ENCODE data around the gene ANKS1B.

The ANKS1B gene

DNA sequence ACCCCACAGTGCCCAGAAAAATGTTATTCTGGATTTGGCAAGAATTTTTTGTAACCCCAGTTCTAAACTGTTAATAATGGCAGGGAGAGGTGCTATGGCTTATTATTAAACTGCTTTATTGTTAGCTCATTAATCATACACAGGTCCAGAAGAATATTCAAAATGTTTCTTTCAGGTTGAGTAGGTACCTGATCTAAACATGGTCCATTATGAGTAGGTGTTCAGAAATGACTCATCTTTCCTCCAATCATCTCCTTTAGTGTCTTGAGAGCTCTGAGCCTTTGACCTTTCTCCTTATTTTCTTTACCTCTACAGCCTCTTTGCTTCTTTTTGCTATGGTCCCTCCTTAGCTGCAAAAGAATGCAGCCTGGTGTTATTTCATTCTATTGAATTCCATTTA, 548.2 kb downstream of the ANKS1B start:
- DNase-seq, result no peak

DNA sequence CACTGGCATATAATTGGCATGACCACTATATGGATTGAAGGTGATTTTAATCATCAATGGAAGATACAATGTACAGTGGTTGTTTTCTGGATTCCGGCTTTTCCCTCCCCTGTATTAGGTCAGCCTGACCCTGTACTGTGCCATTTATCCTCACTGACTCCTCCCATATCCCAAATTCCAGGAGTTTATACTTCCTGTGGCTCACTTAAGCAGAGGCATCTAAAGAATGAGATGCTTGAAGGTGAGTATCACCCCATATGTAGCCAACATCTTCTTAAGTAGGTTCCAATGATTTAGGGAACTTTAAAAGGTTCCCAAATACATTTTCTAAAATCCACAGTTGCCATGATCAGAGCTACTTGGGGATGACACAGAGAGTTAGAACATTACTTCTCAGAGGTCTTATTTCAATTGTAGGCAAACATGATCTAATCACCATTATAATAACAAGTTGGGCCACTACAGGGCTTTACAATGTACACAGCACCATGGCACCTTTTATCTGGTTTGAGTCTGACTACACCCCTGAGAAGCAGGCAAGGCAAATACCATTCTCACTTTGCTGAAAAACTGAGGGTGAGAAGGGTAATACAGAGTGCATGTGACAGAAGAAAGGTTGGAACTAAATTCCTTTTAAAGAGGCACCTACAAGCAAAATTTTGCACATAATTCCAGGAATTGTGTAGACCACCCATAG, 549.5 kb downstream of the ANKS1B start:
- DNase-seq, result no peak

- DNase-seq, result no peak
Measured at GRCh38 chr12:99433155-99433554, 551.6 kb downstream of the ANKS1B start.

- DNase-seq, result no peak
Measured at GRCh38 chr12:99431203-99431602, 553.5 kb downstream of the ANKS1B start.

DNA sequence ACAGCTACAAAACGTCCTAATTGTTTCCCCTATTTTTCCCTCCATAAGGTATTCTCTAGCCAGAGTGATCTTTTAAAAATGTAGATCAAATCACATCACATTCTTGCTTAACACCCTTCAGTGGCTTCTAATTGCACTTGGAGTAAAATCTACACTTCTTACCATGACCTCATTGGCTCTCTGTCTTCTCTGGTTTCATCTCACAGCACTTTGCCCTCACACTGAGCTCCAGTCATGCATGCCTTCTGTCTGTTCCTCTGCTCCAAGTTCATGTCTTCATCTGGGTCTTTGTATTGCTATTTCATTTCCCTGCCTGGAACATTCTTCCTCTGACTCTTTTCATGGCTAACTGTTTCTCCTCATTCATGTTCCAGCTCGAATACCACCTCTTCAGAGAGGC, 557.6 kb downstream of the ANKS1B start:
- no peak for DNase-seq

DNA sequence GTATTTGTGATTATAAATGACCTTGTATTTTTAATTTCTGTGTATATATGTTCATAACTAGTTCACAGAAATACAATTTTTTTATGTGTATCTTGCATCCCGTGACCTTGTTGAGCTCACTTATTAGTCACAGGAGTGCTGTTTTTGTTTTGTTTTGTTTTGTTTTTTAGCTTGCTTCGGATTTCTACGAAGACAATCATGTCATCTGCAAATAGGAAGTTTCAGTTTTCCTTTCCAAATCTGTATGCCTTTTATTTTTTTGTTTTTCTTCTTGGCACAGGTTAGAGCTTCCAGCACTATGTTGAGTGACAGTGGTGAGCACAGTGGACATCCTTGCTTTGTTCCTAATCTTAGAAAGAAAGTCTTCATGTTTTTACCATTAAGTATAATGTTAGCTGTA, 566.4 kb downstream of the ANKS1B start:
- DNase-seq, result no peak

DNA sequence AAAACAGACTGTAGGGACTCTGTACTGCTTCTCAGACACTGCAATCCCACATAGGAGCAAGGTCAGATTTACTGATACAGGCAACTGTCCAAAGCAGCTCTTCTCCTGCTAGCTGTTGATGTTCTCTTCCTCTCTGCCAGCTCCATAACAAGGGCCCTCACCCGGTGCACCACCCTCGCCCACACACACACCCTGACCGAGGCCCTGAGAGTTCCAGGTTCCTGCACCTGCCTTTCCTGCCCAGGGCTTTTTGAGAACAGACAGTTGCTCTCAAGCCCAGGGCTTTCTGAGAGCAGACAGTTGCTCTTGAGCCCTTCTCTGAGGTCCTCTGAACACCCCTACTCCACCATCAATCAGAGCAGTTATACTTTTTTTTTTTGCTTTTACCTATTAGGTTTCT, 571.0 kb downstream of the ANKS1B start:
- no peak for DNase-seq

GRCh38 chr12:99393763-99394162, 591.0 kb downstream of the ANKS1B start:
- no peak for DNase-seq

DNA sequence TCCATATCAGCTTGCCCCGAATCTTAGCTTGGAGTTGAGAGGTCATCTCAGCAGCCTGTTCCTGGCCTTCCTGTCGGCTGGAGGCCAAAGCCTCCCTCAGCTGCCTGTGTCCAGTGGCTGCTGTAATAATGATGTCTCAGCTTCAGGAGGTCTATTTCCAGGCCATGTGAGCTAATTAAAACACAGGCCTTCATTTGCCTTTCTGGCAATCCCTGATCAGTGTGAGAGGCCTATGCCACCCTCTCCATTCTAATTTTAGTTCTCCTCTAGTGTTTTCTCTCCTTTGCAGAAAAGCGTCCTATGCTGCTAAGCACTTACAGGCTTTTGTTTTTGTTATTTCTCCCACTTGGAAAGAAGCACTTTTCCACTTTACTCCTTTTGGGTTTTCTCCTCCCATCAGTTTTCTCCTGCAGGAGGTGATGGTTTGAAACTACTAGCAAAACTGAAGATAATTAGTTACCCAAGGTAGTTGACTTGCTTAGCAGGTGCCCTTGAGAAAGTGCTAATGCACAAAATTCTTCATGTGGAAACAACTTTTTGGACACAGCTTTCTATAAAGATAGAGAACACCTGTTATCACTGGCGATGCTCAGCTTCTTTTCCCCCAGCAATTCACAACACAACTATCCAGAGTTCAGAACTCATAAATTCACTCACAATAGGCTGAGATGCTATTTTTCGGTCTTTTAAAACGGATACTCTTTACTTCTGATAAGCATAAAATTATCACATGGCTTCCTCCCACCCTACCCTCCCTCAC, 592.5 kb downstream of the ANKS1B start:
- DNase-seq, result no peak

GRCh38 chr12:99390707-99391106, 594.0 kb downstream of the ANKS1B start:
- no peak for DNase-seq

DNA sequence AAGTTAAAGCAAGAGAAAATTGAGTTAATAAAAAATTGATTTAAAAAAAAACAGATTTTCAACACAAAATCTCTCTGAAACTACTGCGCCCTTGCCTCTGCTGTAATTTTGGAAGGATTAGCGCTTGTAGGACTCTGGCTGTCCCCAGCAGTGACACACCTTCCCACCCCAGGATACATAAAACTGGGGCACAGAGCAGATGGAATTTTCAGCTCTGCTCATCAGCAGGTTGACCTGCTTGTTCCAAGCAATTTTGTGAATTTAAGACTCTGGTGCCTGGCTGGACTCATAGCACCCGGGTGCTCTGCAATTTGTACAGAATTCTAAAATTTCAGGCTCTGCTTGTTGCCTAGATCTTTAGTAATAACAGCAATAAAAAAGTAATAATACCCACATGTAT, 595.0 kb downstream of the ANKS1B start:
- no peak for DNase-seq

- no peak for DNase-seq
Measured at GRCh38 chr12:99388671-99389195, 596.0 kb downstream of the ANKS1B start.

GRCh38 chr12:99387661-99388060, 597.1 kb downstream of the ANKS1B start:
- DNase-seq, result no peak

DNA sequence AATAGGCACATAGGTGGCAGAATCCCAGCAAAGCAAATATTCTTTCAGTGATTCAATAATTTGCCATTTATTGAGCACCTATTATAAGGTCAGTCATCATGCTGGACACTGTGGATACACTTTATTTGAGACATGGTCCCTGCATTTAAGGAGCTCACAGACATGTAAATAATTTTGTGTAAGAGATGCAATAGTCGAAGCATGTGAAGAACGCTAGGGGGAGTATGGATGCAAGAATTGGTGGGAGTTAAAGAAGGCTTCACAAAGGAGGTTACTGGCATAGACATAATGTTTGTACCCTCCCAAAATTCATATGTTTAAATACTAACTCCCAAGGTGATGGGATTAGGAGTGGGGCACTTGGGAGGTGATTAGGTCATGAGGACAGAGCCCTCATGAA, 597.8 kb downstream of the ANKS1B start:
- DNase-seq, result no peak

GRCh38 chr12:99383258-99383657, 601.5 kb downstream of the ANKS1B start:
- DNase-seq, result no peak

DNA sequence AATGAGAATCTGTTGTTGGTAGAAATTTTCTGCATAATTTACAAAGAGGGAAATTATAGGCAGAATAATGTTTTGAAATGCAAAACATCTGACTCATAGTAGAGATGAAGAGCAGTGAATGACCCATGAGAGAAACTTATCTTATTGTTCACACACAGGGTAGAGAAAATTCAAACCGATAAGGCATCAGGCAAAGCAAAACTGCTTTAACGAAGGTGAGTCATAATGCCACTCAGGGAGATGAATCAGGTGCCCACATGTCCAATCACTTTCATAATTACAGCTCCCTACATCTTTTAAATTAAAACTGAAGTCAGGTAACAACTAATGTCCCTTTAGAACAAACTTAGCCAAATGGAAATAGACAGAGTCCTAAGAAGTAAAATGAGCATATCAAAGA, 602.7 kb downstream of the ANKS1B start:
- DNase-seq, result no peak

- no peak for DNase-seq
Measured at GRCh38 chr12:99380701-99381100, 604.0 kb downstream of the ANKS1B start.

DNA sequence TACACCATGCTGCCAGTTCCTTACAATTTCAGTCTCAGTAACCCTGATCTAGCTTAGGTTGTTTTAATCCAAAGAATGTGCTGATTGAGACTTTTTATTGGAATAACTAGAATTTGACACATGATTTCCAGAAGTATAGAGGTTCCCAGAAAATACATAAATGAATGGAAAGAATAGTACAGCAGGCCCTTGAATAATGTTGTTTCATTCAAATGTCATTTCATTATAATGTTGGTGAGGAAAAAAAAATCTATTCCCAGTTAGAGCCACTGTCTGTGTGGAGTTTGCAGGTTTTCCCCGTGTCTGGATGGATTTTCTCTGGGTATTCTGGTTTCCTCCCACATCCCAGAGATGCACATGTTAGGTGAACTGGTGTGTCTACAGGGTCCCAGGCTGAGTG, 610.7 kb downstream of the ANKS1B start:
- no peak for DNase-seq

GRCh38 chr12:99372257-99372920, 612.3 kb downstream of the ANKS1B start:
- DNase-seq, result no peak

- DNase-seq, result no peak
Measured at GRCh38 chr12:99370421-99371138, 614.2 kb downstream of the ANKS1B start.

- DNase-seq, result no peak
Measured at GRCh38 chr12:99367181-99367580, 617.6 kb downstream of the ANKS1B start.

GRCh38 chr12:99352269-99352668, 632.5 kb downstream of the ANKS1B start:
- no peak for DNase-seq

DNA sequence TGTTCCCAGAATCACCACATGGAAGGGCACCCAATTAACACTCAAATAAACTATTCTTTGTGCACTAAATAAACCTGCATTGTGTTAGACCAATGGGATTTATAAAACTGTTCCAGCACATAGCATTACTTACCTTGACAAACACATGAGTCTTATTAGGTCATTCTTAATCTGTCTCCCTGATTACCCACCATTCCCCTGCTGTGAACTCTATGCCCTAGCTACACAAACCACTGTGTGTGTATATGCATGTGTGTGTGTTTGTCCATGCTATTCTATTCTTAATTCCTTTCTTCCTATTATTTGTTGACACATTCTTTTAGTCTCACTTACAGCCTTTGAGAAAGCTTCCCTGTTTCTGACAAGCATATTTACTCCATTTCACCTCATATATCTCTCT, 640.8 kb downstream of the ANKS1B start:
- DNase-seq, result no peak
